Fibroblast of peridontal ligament (primary cell): ENCODE results near the gene SH2D4B.
A peak's percentile ranks its signal among the peaks of the same experiment; 100 is the strongest.
"Not testable (repeated sequence)": the region's sequence is repeated elsewhere in the genome, so short reads cannot be mapped to it uniquely, and the experiment has no call there.

Source experiments
- DNase-seq: peaks from one replicate; pipeline ENCODE4 v3.0.0-alpha.2; 2010; ENCODE audit errors: extremely low read depth

SH2D4B gene

GRCh38 chr10:80524190-80524909 lies 13.4 kb upstream of the SH2D4B start:
- no peak for DNase-seq

DNA sequence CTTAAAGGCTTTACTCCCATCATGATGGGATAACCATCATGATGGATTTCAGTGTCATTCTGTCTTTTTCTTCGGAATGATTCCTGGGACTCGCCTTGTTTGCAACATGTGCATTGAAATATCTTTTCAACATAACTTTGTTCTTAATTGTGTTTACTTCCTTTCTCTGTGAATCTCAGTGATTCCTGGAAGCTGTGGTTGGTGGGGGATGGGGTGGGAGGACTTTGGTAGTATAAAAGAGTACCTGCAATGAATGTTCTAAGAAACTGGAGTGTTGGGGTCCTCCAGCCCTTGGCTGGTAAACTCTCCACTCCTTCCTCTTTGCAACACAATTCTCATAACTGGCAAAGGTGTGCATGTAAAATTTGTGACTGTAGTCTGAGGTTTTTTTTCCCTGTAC lies 11.5 kb upstream of the SH2D4B start:
- DNase-seq: no peak

DNA sequence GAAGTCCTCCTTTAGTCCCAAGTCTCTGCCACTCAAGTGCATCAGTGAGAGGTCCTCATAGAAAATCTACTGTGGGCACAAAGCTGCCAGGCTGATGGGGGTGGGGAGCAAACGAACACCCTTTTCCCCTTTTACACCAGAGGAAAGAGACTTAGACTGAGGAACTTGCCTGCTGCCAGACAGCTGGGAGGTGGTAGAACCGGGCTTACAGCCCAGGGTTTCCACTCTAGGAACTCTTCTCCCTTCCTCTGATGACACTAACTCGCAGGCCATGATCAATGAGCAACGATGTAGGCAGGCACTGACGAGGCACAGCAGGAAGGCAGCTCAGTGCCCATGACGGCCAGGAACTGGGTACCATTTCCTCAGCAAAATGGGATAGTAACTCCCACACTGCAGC lies 11.0 kb upstream of the SH2D4B start:
- no peak for DNase-seq

DNA sequence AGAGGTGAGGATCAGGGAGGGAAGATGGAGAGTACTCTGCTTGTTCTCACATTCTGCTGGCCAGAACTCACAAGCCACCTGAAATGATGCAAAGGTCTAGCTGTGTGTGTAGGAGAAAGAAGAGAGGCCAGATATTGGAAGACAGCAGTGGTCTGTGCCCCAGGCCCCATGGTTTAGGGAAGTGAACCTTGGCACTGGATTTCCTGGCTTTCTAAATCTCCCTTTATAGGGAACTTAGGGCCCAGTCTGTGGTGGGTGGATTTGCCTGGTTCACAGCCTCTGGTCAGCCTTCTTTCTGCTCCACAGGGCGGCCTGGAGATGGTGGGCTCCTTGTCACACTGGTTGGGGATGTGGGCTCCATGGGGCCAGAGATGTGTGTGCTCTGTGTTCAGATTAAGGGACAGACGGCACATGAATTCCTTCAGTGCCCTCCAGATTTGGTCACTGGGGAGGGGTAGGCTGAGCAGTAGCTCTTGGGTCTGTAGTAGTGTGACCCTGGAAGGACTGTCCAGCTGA lies 9.5 kb upstream of the SH2D4B start:
- DNase-seq: no peak

DNA sequence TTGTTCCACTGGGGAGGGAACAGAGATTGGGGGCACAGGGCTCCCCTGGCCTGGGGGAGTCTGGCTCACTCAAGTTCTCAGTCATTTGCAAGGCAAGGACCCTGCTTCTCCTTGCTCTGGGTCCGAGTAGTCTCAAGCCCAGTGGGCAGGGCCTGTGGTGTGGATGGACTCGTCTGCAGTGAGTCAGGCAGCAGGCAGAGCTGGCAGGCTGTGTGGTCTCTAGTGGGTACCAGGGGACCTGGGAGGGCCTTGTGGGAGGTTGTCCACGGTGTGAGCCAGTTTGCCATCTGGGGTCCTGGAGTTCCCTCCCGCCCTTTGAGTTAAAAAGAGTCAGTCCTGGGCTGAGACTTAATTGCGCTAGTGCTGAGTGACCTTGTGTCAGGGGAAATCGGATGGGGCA lies 8.8 kb upstream of the SH2D4B start:
- DNase-seq: no peak

DNA sequence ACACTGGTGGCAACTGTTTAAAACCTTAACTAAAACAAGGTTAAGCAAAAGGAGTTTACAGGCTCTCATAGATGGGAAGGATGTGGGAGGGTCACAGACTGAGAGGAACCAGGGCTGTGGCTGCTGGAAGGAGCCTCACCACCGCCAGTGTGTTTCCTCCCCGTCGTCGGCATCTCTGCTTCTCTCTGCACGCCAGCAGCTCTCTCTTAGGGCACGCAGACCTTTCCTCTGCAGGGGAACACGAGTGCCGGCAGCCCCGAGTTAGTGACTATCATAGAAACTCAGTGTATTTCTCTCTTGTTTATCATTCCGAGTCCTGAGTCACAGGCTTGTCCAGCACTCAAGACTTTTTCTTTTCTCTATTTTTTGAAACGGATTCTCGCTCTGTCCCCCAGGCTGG lies 8.1 kb upstream of the SH2D4B start:
- DNase-seq: no peak

DNA sequence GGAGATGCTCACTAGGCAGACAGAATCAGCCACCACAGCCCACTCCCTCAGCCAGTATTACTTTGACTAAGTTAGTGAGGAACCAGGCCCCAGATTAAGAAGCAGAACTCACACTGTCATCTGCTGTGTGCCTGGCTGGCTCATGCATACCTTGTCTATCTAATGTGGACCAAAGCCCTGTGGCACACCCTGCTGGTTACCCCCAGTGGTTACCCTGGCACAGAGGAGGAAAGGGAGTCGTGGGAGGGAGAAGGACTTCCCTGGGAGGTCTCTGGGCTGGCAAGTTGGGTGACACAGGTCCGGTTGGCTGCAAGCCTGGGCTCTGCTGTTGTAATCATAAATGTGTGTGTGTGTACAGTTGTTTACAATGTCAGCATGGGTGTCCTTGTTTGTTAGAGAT lies 7.5 kb upstream of the SH2D4B start:
- peak; percentile 8 for DNase-seq

GRCh38 chr10:80530816-80531215 lies 6.9 kb upstream of the SH2D4B start:
- DNase-seq: no peak

- no peak for DNase-seq
Measured at GRCh38 chr10:80532571-80532970, 5.1 kb upstream of the SH2D4B start.

DNA sequence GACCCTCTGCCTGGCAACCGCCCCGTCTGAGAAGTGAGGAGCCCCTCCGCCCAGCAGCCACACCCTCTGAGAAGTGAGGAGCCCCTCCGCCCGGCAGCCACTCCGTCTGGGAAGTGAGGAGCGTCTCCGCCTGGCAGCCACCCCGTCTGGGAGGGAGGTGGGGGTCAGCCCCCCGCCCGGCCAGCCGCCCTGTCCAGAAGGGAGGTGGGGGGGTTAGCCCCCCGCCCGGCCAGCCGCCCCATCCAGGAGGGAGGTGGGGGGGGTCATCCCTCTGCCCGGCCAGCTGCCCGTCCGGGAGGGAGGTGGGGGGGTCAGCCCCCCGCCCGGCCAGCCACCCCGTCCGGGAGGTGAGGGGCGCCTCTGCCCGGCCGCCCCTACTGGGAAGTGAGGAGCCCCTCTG lies 3.6 kb upstream of the SH2D4B start:
- not testable (repeated sequence) for DNase-seq

- DNase-seq: not testable (repeated sequence)
Measured at GRCh38 chr10:80534646-80535045, 3.1 kb upstream of the SH2D4B start.

GRCh38 chr10:80535671-80536360 lies 1.9 kb upstream of the SH2D4B start:
- DNase-seq: no peak

DNA sequence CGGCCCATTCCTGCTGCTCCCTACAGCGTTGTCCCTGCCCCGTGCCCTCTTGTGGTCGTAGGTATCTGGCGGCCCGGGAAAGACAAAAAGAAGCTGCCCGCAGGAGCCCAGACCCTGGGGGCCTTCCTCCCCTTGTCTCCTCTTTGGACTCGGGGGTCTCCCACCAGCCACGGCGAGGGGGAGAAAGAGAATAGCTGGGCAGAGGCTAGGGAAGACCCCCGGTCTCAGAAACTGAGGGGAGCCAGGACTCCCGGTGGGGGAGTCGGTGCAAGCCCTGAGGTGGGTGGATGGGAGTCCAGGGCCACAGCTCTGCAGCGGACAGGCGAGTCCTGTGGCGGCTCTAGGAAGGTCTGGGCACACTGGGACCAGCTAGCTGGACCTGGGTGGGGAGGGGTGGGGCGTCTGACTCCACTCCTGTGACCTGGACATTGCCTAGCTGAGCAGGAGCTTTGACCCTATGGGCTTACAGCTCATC lies 1.3 kb upstream of the SH2D4B start:
- no peak for DNase-seq

DNA sequence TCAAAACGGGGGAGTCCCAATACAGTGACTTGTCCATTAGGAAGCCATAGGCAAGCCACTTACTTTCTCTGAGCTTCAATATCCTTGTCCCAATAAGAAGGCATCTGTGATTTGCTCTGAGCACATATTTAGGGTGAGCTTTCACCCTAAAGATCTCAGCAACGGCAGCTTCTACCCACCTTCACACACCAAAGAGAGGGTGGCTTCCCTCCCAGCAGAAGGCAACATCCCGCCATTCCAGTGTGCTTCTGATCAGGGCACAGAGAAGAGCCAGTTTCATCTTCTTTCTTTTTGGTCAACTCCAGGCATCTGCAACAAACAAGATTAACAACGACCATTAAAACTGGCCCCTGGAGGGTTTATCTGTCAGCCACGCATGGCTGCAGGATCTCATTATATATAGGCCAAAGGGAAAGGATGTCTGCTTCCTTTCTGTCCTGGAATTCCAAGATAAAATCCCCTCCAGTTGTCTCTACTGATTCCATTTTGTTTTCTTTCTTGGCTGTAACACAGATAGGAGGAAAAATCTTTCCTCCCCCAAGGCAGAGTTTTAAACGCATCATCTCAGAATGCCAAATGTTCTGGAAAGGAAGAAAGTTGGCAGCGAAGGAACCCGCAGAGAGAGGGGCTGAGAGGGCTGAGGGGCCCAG lies 491 bp upstream of the SH2D4B start:
- no peak for DNase-seq

DNA sequence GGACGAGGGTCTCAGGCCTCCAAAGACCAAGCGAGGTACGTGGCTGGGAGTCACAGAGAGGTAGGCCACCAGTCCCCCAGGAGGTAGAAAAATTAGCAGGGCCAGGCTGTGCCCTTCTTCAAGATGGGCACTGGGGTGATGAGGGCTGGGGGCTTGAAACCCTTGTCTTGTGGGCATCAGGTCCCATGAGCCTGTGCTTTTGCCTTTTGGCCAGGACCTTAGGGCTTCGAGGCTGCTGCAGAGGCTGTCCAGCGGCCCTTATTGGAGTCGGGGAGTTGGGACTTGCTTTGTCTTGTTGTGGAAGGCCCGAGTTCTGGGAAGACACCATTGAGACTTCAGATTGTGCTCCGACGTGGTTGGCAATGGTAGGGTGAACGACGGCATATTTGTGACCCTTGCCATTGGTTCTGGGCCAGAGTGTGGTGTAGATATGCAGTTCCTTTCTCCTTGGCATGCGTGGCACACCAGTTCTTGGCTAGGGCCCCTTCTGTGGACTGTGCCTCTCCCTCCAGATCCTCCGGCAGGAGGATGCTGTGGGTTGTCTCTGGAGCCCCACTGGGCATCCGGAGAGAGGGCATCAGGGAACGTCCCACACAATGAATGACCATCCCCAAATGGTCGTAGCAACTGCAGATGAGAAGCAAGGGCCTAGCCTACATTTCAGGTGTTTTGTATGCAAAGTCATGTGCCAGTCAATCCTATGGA lies 931 bp downstream of the SH2D4B start:
- DNase-seq: no peak

GRCh38 chr10:80539421-80540031 lies 1.8 kb downstream of the SH2D4B start:
- DNase-seq: no peak

- no peak for DNase-seq
Measured at GRCh38 chr10:80540136-80540535, 2.4 kb downstream of the SH2D4B start.

- no peak for DNase-seq
Measured at GRCh38 chr10:80540618-80540980, 2.9 kb downstream of the SH2D4B start.

GRCh38 chr10:80540981-80541750 lies 3.5 kb downstream of the SH2D4B start:
- DNase-seq: no peak

- DNase-seq: no peak
Measured at GRCh38 chr10:80542053-80542452, 4.4 kb downstream of the SH2D4B start.
